Neural crest cell (in vitro differentiated cells): ENCODE measurements around the gene F11. TPM values are rescaled to one million over a fixed set of nuclear protein-coding genes. Genes with fewer than 3 reads are reported as not detected.
A peak's percentile ranks its signal among the peaks of the same experiment; 100 is the strongest.

Source experiments
- DNase-seq: peaks from one replicate; pipeline ENCODE4 v3.0.0; 2021; ENCODE audit warnings: low read depth, mixed read lengths, low spot score
- H3K27ac Mint-ChIP-seq: one replicate; pipeline ENCODE4 v1.8.0; 2021; ENCODE audit warnings: mild to moderate bottlenecking, mixed read lengths; ENCODE audit not compliant: unreplicated experiment
- H3K27me3 Mint-ChIP-seq: 2 replicates; pipeline ENCODE4 v1.8.0; 2021; ENCODE audit warnings: low read depth, mild to moderate bottlenecking, mixed read lengths
- H3K36me3 Mint-ChIP-seq: 2 replicates; pipeline ENCODE4 v1.8.0; 2021; ENCODE audit warnings: low read depth, mild to moderate bottlenecking, mixed read lengths
- H3K4me1 Mint-ChIP-seq: 2 replicates; pipeline ENCODE4 v1.8.0; 2021; ENCODE audit warnings: mixed read lengths
- H3K4me3 Mint-ChIP-seq: one replicate; pipeline ENCODE4 v1.8.0; 2021; ENCODE audit warnings: mild to moderate bottlenecking, mixed read lengths
- H3K9me3 Mint-ChIP-seq: 2 replicates; pipeline ENCODE4 v1.8.0; 2021; ENCODE audit warnings: mixed read lengths
- total RNA-seq: library from RNA; stranded (reverse); gene quantifications from 2 replicates; pipeline ENCODE4 v1.2.1, GENCODE V29; 2021
- TF ChIP-seq, protein P1 (sequence below): fragments of 200-600 bp; sonication (generic); conservative IDR thresholded peaks from 2 replicates; pipeline ENCODE4 v1.5.0; 2021; ENCODE audit warnings: antibody characterized with exemption, mild to moderate bottlenecking

The F11 gene
- total RNA-seq, 1 donor from 2014 or later, result not detected

DNA sequence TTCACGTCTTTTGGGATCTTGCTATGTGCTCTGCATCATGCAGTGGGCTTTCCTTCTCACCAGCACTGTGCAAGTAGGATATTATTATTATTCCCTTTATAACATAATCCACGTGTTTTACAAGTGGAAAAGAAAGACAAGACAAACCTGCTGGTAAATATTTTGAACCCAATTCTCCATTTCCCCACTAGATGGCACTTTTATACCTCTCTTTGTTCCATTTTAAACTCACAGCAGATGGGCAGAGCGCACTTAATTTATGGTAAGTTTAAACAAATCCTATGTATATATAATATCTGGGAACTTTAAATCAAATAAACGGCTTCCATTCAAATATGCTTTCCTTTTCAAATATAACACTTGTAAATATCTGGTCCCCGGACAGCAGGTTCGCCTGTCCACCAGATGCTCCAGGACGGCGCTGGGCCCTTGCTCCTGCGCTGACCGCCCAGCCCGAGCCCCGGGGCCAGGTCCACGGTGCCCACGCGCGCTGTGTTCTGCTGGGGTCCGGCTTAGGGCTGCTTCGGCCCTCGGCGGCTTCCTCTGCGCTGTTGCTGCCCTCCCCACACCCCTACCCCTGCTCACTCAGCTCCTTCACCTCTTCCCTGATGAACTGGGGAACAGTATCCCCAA lies 31.1 kb downstream of the F11 start:
- Mint-ChIP-seq H3K27ac (no peak overlapping the region), H3K4me3 (no peak overlapping the region), H3K36me3 (no peaks in the 10 kb centered on the region), H3K9me3 (no peaks in the 10 kb centered on the region), H3K27me3 (peaks cover 10% of the 10 kb centered on the region), H3K4me1 (peaks cover 4% of the 10 kb centered on the region)
- DNase-seq, result no peak
- TF ChIP-seq, protein P1, sequence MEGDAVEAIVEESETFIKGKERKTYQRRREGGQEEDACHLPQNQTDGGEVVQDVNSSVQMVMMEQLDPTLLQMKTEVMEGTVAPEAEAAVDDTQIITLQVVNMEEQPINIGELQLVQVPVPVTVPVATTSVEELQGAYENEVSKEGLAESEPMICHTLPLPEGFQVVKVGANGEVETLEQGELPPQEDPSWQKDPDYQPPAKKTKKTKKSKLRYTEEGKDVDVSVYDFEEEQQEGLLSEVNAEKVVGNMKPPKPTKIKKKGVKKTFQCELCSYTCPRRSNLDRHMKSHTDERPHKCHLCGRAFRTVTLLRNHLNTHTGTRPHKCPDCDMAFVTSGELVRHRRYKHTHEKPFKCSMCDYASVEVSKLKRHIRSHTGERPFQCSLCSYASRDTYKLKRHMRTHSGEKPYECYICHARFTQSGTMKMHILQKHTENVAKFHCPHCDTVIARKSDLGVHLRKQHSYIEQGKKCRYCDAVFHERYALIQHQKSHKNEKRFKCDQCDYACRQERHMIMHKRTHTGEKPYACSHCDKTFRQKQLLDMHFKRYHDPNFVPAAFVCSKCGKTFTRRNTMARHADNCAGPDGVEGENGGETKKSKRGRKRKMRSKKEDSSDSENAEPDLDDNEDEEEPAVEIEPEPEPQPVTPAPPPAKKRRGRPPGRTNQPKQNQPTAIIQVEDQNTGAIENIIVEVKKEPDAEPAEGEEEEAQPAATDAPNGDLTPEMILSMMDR, result peak; percentile 85

DNA sequence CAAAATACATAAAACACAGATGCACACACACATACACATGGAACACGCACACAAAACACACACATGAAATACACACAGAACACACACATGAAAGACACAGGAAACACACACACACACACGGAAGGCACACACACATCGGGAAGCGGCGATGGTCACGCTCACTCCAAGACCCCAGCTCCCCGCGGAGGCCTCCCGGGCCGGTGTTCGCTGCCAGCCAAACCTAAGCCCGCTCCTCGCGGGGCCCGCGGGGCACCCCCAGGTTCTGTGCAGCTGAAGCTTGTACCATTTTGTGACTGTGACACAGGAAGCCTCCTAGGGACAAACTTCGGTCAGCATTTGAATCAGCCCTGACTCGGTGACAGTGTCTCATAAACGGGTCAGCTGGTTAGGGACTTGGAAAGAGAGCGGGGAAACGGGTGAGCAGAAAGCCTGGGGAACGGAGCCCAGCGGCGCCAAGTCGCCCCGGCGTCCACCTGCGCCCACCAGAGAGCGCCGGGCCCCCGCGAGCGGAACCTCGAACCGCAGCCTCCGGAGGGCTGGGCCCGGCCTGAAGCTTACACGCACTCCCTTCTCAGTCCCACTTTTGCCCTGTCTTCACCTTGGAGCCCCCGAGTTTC lies 32.1 kb downstream of the F11 start:
- no peak overlapping the region for H3K27ac Mint-ChIP-seq
- H3K27me3 Mint-ChIP-seq, result peaks cover 10% of the 10 kb centered on the region
- no peaks in the 10 kb centered on the region for H3K36me3 Mint-ChIP-seq
- peaks cover 4% of the 10 kb centered on the region for H3K4me1 Mint-ChIP-seq
- H3K9me3 Mint-ChIP-seq, result no peaks in the 10 kb centered on the region
- H3K4me3 Mint-ChIP-seq, result no peak overlapping the region
- TF ChIP-seq, protein P1, result no peak
- DNase-seq, result no peak

DNA sequence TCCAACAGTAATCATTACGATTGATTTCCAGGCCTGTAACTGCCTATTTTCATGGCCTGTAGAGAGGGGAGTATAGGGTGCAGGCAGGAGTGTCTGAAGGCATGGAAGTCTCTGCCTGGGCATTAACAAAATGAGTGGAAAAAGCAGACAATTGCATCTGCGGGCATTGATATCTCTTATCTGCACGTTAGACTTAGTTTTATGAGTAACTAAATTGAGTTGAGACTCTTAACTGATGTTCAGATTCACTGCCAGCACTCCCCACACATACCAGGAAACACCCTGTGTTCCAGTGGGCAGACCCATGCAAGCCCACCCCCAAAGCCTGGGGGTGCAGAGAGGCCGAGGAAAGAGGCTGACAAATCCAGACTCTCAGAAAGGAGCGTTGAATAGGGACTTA lies 33.3 kb downstream of the F11 start:
- H3K27me3 Mint-ChIP-seq, result peaks cover 10% of the 10 kb centered on the region
- H3K36me3 Mint-ChIP-seq, result no peaks in the 10 kb centered on the region
- TF ChIP-seq, protein P1, result no peak
- H3K4me1 Mint-ChIP-seq, result peaks cover 4% of the 10 kb centered on the region
- DNase-seq, result no peak
- no peak overlapping the region for H3K4me3 Mint-ChIP-seq
- no peaks in the 10 kb centered on the region for H3K9me3 Mint-ChIP-seq
- no peak overlapping the region for H3K27ac Mint-ChIP-seq

DNA sequence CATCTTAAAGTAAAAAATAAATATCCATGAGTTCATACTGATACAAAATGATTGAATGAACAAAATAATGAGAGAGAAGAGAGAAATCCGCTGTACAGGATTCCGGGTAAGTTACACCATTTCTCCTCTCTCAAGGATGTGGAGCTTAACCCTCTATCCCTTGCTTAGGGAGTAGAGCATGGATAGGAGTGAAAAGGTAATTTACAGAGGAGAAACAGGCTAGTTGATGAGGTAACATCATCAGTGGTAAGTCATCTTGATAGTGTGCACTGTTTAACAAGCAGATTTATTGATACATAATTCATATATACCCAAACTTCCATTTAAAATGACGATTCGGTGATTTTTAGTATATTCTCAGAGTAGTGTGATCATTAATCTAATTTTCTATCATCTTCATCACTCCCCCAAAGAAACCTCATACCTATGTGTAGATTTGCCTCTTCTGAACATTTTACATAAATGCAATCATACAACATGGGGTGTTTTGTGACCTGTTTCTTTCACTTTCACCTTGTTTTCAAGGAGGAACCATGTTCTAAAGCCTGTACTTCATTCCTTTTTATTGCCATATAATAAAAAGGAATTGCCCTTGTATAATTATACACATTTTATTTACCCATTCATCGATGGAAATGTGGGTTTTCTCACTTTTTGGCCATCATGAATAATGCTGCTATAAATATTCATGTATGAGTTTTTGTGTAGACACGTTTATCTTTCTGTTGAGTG lies 34.8 kb downstream of the F11 start:
- H3K36me3 Mint-ChIP-seq, result no peaks in the 10 kb centered on the region
- no peak overlapping the region for H3K4me3 Mint-ChIP-seq
- TF ChIP-seq, protein P1, result no peak
- no peaks in the 10 kb centered on the region for H3K9me3 Mint-ChIP-seq
- peaks cover 10% of the 10 kb centered on the region for H3K27me3 Mint-ChIP-seq
- H3K4me1 Mint-ChIP-seq, result peaks cover 12% of the 10 kb centered on the region
- no peak overlapping the region for H3K27ac Mint-ChIP-seq
- DNase-seq, result no peak

DNA sequence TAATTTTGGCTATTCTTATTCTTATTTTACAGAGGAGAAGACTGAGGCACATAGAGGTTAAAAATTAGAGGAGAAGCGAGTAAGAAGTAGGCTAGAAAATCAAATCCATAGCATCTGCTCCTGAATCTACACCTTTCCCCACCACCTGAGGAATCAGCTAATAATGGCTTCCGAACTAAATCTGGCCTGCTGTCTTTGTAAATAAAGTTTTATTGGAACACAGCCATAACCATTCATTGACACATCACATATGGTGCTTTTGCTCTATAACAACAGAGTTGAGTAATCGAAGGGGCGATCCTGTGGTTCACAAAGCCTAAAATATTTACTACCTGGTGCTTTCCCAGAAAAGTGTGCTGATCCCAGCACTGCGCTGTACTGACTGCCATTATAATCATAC lies 38.2 kb downstream of the F11 start:
- TF ChIP-seq, protein P1, result no peak
- Mint-ChIP-seq H3K27me3 (peaks cover 7% of the 10 kb centered on the region), H3K9me3 (no peaks in the 10 kb centered on the region), H3K27ac (no peak overlapping the region), H3K4me3 (no peak overlapping the region), H3K4me1 (peaks cover 8% of the 10 kb centered on the region), H3K36me3 (no peaks in the 10 kb centered on the region)
- no peak for DNase-seq
